ENCODE measurements around the gene KIAA1671. TPM values are rescaled to one million over a fixed set of nuclear protein-coding genes. Genes with fewer than 3 reads are reported as not detected.

Gene KIAA1671
- total and polyA plus RNA-seq, 2 donors (not counting 1 experiment from before 2014, with no cell fraction given) = 0.01 to 0.02 TPM

- ChIA-PET POLR2A (no interaction called here), CTCF (no interaction called here)
- intact Hi-C loops (cut with micrococcal nuclease) = no loop called here
- Histone ChIP-seq H3K9ac (ENCODE audit: low read length) (no peak overlapping the region), H3K4me3 (ENCODE audit: control extremely low read depth in 1 of 5, extremely low read depth in 1 of 5, insufficient read depth in 1 of 5, low read depth in 2 of 5, low read length in 4 of 5) (no peak overlapping the region), H3K4me1 (ENCODE audit: control insufficient read depth in 2 of 2, insufficient read depth in 2 of 2, low read length in 2 of 2) (peaks cover 0 to under 1% of the 10 kb centered on the region in 2 donors), H4K20me1 (ENCODE audit: control insufficient read depth, insufficient read depth, low read length, poor library complexity, severe bottlenecking) (no peaks in the 10 kb centered on the region), H3K4me2 (replicated peaks; ENCODE audit: low read depth, low read length, poor library complexity, severe bottlenecking) (no peak overlapping the region), H3K27me3 (replicated peaks in 1 of 4; ENCODE audit: control extremely low read depth in 1 of 4, control insufficient read depth in 3 of 4, insufficient read depth in 4 of 4, low read length in 3 of 4) (no peaks in the 10 kb centered on the region), H3K36me3 (replicated peaks in 1 of 2; ENCODE audit: control extremely low read depth in 1 of 2, control insufficient read depth in 1 of 2, extremely low read depth in 1 of 2, insufficient read depth in 2 of 2, low read length in 1 of 2) (no peaks in the 10 kb centered on the region), H3K9me3 (ENCODE audit: control extremely low read depth in 1 of 3, control insufficient read depth in 2 of 3, insufficient read depth in 1 of 3, low read length in 2 of 3) (peaks cover 0 to 7% (median 0%) of the 10 kb centered on the region in 3 donors), H3K27ac (ENCODE audit: low read length in 2 of 2) (no peak overlapping the region), H2AFZ (ENCODE audit: insufficient read depth, low read depth, low read length, poor library complexity, severe bottlenecking) (no peak overlapping the region), H3K79me2 (ENCODE audit: control insufficient read depth, insufficient read depth, low read length) (no peaks in the 10 kb centered on the region)
- ATAC-seq (ENCODE audit: low read depth) (no peak), DNase-seq (no peak)
- no peak for TF ChIP-seq CTCF (IDR thresholded peaks at IDR 0.05)
- no peak for TF ChIP-seq EZH2 (IDR thresholded peaks at IDR 0.05; ENCODE audit: borderline replicate concordance, insufficient read depth, low read depth, low read length, poor library complexity, severe bottlenecking)
- WGBS (ENCODE audit: insufficient coverage) = 92% methylated on average over 3 of the region's 3 CpGs
- H3K4me3 Mint-ChIP-seq = no peak overlapping the region
- peaks cover 4% of the 10 kb centered on the region for H3K4me1 Mint-ChIP-seq
- no peak overlapping the region for H3K27ac Mint-ChIP-seq
- H3K9me3 Mint-ChIP-seq (ENCODE audit: insufficient read depth) = no peaks in the 10 kb centered on the region
- peaks cover 17% of the 10 kb centered on the region for H3K27me3 Mint-ChIP-seq
Measured at GRCh38 chr22:25080855-25081254, 128.3 kb downstream of the KIAA1671 start.

GRCh38 chr22:25081409-25081824 is 128.9 kb downstream of the KIAA1671 start:
- no peak for TF ChIP-seq EZH2 (IDR thresholded peaks at IDR 0.05; ENCODE audit: borderline replicate concordance, insufficient read depth, low read depth, low read length, poor library complexity, severe bottlenecking)
- TF ChIP-seq CTCF (IDR thresholded peaks at IDR 0.05) = no peak
- POLR2A ChIA-PET = no interaction called here
- DNase-seq (no peak), ATAC-seq (ENCODE audit: low read depth) (no peak)
- H3K27ac ChIP-seq (ENCODE audit: low read length in 2 of 2) = no peak overlapping the region
- Mint-ChIP-seq H3K9me3 (ENCODE audit: insufficient read depth) (no peaks in the 10 kb centered on the region), H3K27me3 (peaks cover 14% of the 10 kb centered on the region), H3K4me1 (peaks cover 9% of the 10 kb centered on the region), H3K4me3 (no peak overlapping the region), H3K27ac (no peak overlapping the region)
- peaks cover 0 to 7% (median 0%) of the 10 kb centered on the region in 3 donors for H3K9me3 ChIP-seq (ENCODE audit: control extremely low read depth in 1 of 3, control insufficient read depth in 2 of 3, insufficient read depth in 1 of 3, low read length in 2 of 3)
- H3K4me1 ChIP-seq (ENCODE audit: control insufficient read depth in 2 of 2, insufficient read depth in 2 of 2, low read length in 2 of 2) = peaks cover 2 to 6% of the 10 kb centered on the region in 2 donors
- H3K4me3 ChIP-seq (ENCODE audit: control extremely low read depth in 1 of 5, extremely low read depth in 1 of 5, insufficient read depth in 1 of 5, low read depth in 2 of 5, low read length in 4 of 5) = no peak overlapping the region
- H3K36me3 ChIP-seq (replicated peaks in 1 of 2; ENCODE audit: control extremely low read depth in 1 of 2, control insufficient read depth in 1 of 2, extremely low read depth in 1 of 2, insufficient read depth in 2 of 2, low read length in 1 of 2) = no peaks in the 10 kb centered on the region
- intact Hi-C loops (cut with micrococcal nuclease) = no loop called here
- no peaks in the 10 kb centered on the region for H4K20me1 ChIP-seq (ENCODE audit: control insufficient read depth, insufficient read depth, low read length, poor library complexity, severe bottlenecking)
- CTCF ChIA-PET = no interaction called here
- no peaks in the 10 kb centered on the region for H3K79me2 ChIP-seq (ENCODE audit: control insufficient read depth, insufficient read depth, low read length)
- no peak overlapping the region for H3K4me2 ChIP-seq (replicated peaks; ENCODE audit: low read depth, low read length, poor library complexity, severe bottlenecking)
- H3K27me3 ChIP-seq (replicated peaks in 1 of 4; ENCODE audit: control extremely low read depth in 1 of 4, control insufficient read depth in 3 of 4, insufficient read depth in 4 of 4, low read length in 3 of 4) = no peaks in the 10 kb centered on the region
- H3K9ac ChIP-seq (ENCODE audit: low read length) = no peak overlapping the region
- 20% methylated on average over 2 of the region's 3 CpGs for WGBS (ENCODE audit: insufficient coverage)
- no peak overlapping the region for H2AFZ ChIP-seq (ENCODE audit: insufficient read depth, low read depth, low read length, poor library complexity, severe bottlenecking)
